Forelimb muscle (tissue), 1 donor: ENCODE measurements around the gene OGFOD3. TPM values are rescaled to one million over a fixed set of nuclear protein-coding genes. Genes with fewer than 3 reads are reported as not detected.
"Not testable (repeated sequence)": the region's sequence is repeated elsewhere in the genome, so short reads cannot be mapped to it uniquely, and the experiment has no call there.

Experiments used
- DNase-seq: peaks from one replicate; pipeline ENCODE4 v3.0.0-alpha.2; 2013; ENCODE audit warnings: low read depth
- polyA plus RNA-seq: library from polyadenylated mRNA; unstranded; fragments of 120-200 nt; gene quantifications from one replicate; pipeline ENCODE4 v1.2.1, GENCODE V29; 2013; ENCODE audit not compliant: insufficient read length

OGFOD3 gene
- polyA plus RNA-seq, 1 donor = 17.9 TPM

DNA sequence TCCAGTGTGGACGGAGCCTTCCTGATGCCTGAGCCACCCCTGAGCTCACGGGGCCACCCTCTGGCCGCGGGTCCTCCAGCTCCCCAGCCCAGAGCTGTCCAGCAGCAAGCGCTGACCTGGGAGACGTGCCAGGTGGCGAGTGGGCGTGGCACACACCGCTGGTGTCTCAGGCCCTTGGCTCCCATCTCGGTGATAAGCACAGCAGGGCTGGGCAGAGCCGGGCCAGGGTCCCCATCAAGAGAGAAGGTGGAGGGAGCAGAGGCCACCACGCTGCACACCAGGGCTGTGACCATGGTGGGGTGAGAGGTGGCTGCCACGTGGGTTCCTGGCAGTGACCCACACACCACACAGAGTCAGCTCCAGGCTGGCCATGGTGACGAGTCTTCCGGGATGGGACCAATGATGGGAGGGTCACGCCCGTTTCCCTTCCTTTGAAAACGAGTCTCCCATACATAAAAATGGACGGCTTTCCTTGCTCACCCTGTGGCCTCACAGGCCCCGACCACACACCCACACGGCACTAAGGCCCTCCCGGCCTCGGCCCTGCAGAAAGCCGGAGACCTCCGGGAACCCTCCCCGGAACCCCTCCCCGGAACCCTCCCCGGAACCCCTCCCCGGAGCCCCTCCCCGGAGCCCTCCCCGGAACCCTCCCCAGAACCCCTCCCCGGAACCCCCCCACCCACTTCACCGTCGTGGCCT, 30.0 kb downstream of the OGFOD3 start:
- DNase-seq = no peak

GRCh38 chr17:82387705-82388106, 30.7 kb downstream of the OGFOD3 start:
- DNase-seq = no peak

DNA sequence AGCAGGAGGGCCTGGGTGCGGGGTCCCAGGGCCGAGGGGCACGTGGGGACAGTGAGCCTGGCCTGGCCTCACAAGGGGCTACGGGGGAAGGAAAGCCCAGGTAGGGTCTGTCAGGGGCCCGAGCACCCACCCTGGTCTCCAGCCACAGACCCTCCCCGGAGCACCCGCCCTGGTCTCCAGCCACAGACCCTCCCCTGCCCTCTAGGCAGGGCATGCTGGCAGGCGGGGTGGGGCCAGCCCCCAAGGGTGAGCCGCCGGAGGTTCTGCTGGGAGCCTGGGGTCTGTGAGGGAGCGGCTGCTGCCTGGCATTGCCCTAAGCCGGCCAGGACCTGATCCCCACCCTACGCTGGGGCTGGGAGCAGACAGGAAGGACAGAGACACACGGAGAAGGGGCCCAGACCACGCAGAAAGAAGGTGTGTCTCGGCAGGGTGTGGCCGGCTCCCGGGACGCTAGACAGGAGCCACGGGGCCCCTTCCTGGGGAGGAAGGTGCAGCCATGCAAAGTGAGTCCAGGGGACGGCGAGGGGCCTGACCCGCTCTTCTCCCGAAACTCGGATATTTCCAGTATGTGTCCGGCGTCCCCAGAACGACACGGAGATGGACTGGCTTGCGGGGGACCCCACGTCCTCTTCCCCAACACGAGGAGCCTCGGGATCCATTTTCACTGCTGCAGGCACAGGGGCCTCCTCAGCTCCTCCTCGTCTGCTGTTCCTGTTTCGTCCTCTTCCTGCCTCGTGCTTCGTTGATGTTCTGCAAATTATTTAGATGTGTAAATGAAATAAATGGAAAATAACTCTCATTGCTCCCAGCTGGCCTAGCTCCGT, 31.3 kb downstream of the OGFOD3 start:
- DNase-seq = no peak

DNA sequence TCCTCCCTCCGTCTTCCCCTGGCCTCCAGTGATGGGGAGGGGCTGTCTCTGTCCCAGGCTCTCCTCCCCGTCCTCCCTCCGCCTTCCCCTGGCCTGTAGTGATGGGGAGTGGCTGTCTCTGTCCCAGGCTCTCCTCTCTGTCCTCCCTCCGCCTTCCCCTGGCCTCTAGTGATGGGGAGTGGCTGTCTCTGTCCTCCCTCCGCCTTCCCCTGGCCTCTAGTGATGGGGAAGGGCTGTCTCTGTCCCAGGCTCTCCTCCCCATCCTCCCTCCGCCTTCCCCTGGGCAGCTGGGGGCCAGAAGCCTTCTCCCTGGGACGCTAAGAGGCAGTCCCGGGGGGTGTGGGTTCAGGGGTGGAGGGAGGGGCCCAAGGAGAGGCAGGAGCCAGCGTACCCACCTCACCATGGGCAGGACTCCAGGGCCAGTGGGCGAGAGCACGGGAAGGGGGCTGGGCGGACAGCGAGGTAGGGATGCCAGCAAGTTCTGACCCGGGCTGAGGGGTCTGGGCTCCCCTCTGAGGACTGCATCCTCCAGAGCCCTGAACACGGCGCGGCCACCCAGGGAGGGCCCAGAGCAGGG, 32.0 kb downstream of the OGFOD3 start:
- DNase-seq = peak; percentile 72

DNA sequence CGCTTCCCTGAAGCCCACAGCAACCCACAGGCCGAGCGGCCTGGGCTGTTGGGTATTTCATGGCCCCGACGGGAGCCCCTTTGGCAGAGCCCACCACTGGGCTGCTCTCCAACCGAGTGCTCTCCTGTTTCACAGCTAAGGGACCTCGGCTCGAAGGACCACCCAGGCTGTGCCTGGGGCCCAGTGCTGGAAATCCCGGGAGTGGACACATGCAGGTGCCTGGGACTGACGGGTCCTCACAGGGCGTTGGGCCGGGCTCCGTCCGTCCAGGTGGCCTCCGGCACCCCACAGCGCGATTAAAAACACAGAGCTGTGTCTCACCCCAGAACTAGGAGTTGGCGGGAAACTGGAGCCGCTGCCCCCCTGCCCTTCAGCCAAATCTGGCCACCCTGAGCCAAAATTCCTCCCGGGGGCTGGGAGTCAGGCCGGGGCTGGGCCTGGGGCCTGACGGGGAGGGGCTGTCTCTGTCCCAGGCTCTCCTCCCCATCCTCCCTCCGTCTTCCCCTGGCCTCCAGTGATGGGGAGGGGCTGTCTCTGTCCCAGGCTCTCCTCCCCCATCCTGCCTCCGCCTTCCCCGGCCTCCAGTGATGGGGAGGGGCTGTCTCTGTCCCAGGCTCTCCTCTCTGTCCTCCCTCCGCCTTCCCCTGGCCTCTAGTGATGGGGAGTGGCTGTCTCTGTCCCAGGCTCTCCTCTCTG, 32.7 kb downstream of the OGFOD3 start:
- DNase-seq = no peak

GRCh38 chr17:82384730-82385481, 33.5 kb downstream of the OGFOD3 start:
- DNase-seq = no peak

DNA sequence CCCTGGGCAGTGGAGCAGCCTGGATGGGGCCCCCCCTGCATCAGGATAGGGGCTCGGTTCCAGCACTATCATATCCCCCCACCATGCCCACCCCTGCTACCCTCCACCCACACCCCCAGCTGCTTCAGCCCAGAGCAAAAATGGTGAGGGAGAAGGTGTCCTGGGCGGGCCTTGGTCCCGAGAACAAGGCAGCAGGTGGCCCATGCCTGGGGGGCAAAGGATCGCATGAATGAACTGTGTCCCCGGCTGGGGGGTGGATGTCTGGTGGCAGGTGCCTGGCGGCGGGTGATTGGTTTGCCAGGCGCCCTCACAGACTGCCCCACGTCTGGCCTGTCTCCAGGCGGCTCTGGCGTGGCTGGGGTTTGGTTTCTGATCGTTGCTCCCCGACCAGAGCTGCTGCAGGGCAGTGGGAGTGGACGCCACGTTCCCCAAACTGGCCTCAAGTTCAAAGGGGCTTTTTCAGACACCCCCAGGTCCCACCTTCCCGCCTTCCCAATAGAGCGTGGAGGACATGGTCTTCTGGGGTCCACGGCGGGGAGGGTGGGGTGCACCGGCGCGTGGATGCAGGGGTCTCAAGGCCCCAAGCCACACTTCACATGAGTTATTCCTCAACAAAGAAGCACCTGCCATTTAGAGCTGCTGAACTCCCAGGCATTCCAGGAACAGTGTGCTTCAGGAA, 34.2 kb downstream of the OGFOD3 start:
- DNase-seq = no peak

DNA sequence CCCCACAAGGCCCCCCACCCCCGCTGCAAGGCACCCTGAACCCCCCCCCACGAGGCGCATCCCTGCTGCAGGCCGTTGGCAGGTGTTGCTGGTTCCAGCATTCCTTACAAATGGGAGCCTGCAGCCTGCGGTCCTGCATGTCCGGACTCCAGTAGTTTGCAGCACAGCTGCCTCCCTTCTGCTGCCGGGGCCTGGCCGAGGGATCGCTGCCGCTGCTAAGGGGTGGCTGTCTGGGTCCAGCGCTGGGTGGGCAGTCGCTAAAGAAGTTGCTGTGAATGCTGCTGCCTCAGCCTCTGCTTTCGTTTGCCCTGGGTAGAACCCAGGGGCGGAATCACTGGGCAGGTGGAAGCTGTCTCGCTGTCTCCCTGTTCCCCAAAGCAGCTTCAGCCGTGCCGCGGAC, 35.0 kb downstream of the OGFOD3 start:
- no peak for DNase-seq

GRCh38 chr17:82382933-82383255, 35.5 kb downstream of the OGFOD3 start:
- no peak for DNase-seq

GRCh38 chr17:82382220-82382932, 36.0 kb downstream of the OGFOD3 start:
- not testable (repeated sequence) for DNase-seq

GRCh38 chr17:82381703-82382009, 36.7 kb downstream of the OGFOD3 start:
- DNase-seq = not testable (repeated sequence)

GRCh38 chr17:82380860-82381702, 37.3 kb downstream of the OGFOD3 start:
- DNase-seq = no peak

DNA sequence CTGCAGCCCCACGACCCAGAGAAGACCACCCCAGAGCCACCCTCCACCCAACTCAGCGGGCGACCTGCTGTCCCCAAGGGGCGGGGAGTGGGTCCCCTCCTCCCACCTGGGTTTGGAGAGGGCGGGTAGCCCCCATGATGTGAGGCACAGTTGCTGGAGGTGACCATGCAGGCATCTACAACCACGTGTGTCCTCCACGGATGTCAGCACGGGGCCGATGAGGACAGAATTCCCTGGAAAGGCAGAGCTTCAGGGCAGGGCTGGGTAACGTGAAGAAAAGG, 39.7 kb downstream of the OGFOD3 start:
- no peak for DNase-seq

DNA sequence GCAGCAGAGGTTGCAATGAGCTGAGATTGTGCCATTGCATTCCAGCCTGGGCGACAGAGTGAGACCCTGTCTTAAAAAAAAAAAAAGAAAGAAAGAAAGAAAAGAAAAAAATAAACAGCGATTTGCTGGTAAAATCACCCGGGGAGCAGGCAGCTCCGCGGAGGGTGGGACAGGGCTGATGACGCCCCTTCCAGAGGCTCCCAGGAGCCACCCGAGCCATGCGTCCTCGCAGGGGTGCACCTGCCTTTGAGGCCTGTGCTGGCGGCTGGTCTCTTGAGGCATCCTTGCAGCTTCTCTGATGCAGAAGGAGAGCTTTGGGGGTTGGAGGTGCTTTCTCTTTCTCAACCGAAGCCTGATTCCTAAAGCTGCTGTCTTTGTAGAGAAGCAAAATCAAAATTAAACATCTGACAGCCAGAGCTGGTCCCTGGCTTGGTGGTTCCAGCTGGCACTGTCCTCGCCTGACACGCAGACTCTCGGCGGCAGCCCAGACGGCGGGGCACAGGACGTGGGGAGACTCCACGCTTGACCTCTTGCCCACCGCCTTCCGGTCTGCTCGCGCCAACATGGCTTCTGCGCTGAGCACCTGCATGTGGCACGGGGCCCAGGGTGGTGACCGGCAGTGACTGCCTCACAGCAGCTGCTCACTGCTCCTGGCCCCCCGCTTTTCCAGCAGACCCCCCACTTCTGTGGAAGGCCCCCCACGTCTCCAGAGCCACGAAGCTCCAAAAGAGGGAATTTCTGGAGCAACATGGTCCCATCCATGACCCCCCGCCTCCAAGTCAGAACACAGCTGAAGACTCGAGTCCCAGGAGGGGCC, 40.3 kb downstream of the OGFOD3 start:
- no peak for DNase-seq

GRCh38 chr17:82377294-82377693, 41.1 kb downstream of the OGFOD3 start:
- not testable (repeated sequence) for DNase-seq

DNA sequence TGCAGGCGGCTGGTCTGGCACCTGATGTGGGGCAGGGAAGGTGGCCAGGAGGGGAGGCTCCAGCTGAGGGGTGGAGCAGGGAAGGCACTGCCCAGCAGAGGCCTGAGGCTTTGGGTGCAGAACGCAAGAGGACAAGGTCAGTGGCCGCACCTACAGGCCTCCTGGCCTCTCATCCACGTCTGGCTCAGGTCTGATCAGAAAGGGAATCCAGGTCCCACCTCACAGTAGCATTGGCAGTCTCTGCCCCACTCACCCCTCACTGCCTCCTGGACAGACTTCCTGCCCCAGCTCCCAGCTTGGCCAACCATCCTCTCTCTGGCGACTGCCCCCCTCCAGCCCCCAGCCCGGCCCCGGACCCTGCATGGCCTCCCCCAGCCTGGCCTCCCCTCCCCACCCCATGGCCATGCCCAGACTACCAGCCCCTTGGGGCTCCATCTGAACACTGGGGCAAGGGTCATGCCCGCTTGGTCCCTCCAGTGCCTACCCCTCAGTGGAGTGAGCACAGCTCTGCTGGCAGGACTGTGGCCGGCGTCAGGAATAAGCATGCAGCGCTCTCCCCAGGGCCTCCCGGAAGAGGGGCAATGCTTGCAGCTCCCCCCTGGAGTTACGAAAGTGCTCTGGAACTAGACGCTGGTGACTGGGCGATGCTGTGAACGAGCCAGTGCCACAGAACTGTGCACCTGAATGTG, 42.2 kb downstream of the OGFOD3 start:
- DNase-seq = no peak

GRCh38 chr17:82375359-82376041, 42.9 kb downstream of the OGFOD3 start:
- DNase-seq = no peak
